Nephron progenitor cell (in vitro differentiated cells): ENCODE data around the gene TRIM10.

Source experiments
- DNase-seq: peaks from one replicate; pipeline ENCODE4 v3.0.0; 2021
- H3K27ac Mint-ChIP-seq: 2 replicates; pipeline ENCODE4 v1.8.0; 2021; ENCODE audit warnings: mild to moderate bottlenecking, moderate library complexity, mixed read lengths
- H3K27me3 Mint-ChIP-seq: 2 replicates; pipeline ENCODE4 v1.8.0; 2021; ENCODE audit warnings: mild to moderate bottlenecking, low read depth, mixed read lengths; ENCODE audit not compliant: poor library complexity
- H3K36me3 Mint-ChIP-seq: 2 replicates; pipeline ENCODE4 v1.8.0; 2021; ENCODE audit warnings: low read depth, mixed read lengths
- H3K4me1 Mint-ChIP-seq: 2 replicates; pipeline ENCODE4 v1.8.0; 2021; ENCODE audit warnings: mixed read lengths
- H3K4me3 Mint-ChIP-seq: 2 replicates; pipeline ENCODE4 v1.8.0; 2021; ENCODE audit warnings: mild to moderate bottlenecking, moderate library complexity, mixed read lengths
- H3K9me3 Mint-ChIP-seq: 2 replicates; pipeline ENCODE4 v1.8.0; 2021; ENCODE audit warnings: mild to moderate bottlenecking, moderate library complexity, mixed read lengths
- CTCF ChIP-seq: fragments of 200-600 bp; sonication (generic); IDR thresholded peaks from 2 replicates; pipeline ENCODE4 v1.5.0; 2021; ENCODE audit warnings: antibody characterized with exemption

Gene TRIM10

GRCh38 chr6:30116724-30117123 is 44.3 kb downstream of the TRIM10 start:
- Mint-ChIP-seq H3K27me3 (peaks cover 83% of the 10 kb centered on the region), H3K36me3 (no peaks in the 10 kb centered on the region), H3K27ac (no peak overlapping the region), H3K9me3 (no peaks in the 10 kb centered on the region), H3K4me1 (no peaks in the 10 kb centered on the region), H3K4me3 (no peak overlapping the region)
- DNase-seq, result no peak
- no peak for TF ChIP-seq CTCF

GRCh38 chr6:30113841-30114240 is 47.2 kb downstream of the TRIM10 start:
- Mint-ChIP-seq H3K27ac (no peak overlapping the region), H3K4me3 (no peak overlapping the region), H3K36me3 (no peaks in the 10 kb centered on the region), H3K4me1 (no peaks in the 10 kb centered on the region), H3K9me3 (no peaks in the 10 kb centered on the region), H3K27me3 (peaks cover 83% of the 10 kb centered on the region)
- no peak for TF ChIP-seq CTCF
- DNase-seq, result no peak

- H3K9me3 Mint-ChIP-seq, result no peaks in the 10 kb centered on the region
- no peaks in the 10 kb centered on the region for H3K4me1 Mint-ChIP-seq
- no peak within 1 kb of the TSS for H3K4me3 Mint-ChIP-seq
- peaks cover 87% of the 10 kb centered on the region for H3K27me3 Mint-ChIP-seq
- H3K27ac Mint-ChIP-seq, result no peak within 1 kb of the TSS
- H3K36me3 Mint-ChIP-seq, result no peaks in the 10 kb centered on the region
- DNase-seq, result no peak
- no peak for TF ChIP-seq CTCF
Observed at GRCh38 chr6:30113003-30113759, 47.8 kb downstream of the TRIM10 start, which contains the start of gene TRIM31. TSS of gene TRIM31 (minus strand) at chr6:30113090. CDS start at chr6:30112805, 285 bp downstream.

GRCh38 chr6:30112402-30112994 is 48.5 kb downstream of the TRIM10 start:
- no peaks in the 10 kb centered on the region for H3K4me1 Mint-ChIP-seq
- H3K36me3 Mint-ChIP-seq, result no peaks in the 10 kb centered on the region
- DNase-seq, result no peak
- no peak overlapping the region for H3K4me3 Mint-ChIP-seq
- H3K27me3 Mint-ChIP-seq, result peaks cover 88% of the 10 kb centered on the region
- no peaks in the 10 kb centered on the region for H3K9me3 Mint-ChIP-seq
- TF ChIP-seq CTCF, result no peak
- H3K27ac Mint-ChIP-seq, result no peak overlapping the region

GRCh38 chr6:30111266-30111856 is 49.6 kb downstream of the TRIM10 start:
- TF ChIP-seq CTCF, result no peak
- no peak overlapping the region for H3K27ac Mint-ChIP-seq
- H3K9me3 Mint-ChIP-seq, result no peaks in the 10 kb centered on the region
- no peak for DNase-seq
- H3K36me3 Mint-ChIP-seq, result no peaks in the 10 kb centered on the region
- H3K27me3 Mint-ChIP-seq, result peaks cover 95% of the 10 kb centered on the region
- no peak overlapping the region for H3K4me3 Mint-ChIP-seq
- no peaks in the 10 kb centered on the region for H3K4me1 Mint-ChIP-seq
